B cell (primary cell): ENCODE data around the gene ANKRD2. TPM values are rescaled to one million over a fixed set of nuclear protein-coding genes. Genes with fewer than 3 reads are reported as not detected.
A peak's percentile ranks its signal among the peaks of the same experiment; 100 is the strongest.

ENCODE experiments used
- ATAC-seq: fragments of 200-7000 bp; cut with Tn5 transposase; one replicate; pipeline ENCODE4 v1.10.0; 2021; ENCODE audit warnings: low read depth, mild to moderate bottlenecking, moderate number of reproducible peaks, moderate library complexity
- CTCF ChIA-PET: fragments of 350-600 bp; sonication (Branson Sonifier 250); formaldehyde crosslinking; loops from one replicate; lab custom pipeline; 2021; ENCODE audit warnings: antibody characterized with exemption, inconsistent platforms; lab: Charles Lee
- POLR2A ChIA-PET: fragments of 350-600 bp; sonication (Branson Sonifier 250); formaldehyde crosslinking; loops from one replicate; lab custom pipeline; 2021; ENCODE audit warnings: antibody characterized with exemption; lab: Charles Lee
- DNase-seq: peaks from one replicate; pipeline ENCODE4 v3.0.0; 2013
- H2AFZ ChIP-seq: 2 replicates; pipeline ENCODE4 v1.6.1; 2012; ENCODE audit warnings: mild to moderate bottlenecking, low read depth, low read length; ENCODE audit not compliant: insufficient read depth, poor library complexity, severe bottlenecking
- H3K27ac ChIP-seq, 2 donors: 1 replicate in 1 of 2; 2 replicates in 1 of 2; pipeline ENCODE4 v1.5.1; 2012 to 2013; ENCODE audit warnings: low read length in 2 of 2, mild to moderate bottlenecking in 2 of 2, moderate library complexity in 1 of 2
- H3K27me3 ChIP-seq, 4 experiments: fragments of 200-600 bp in 1 of 4; sonication (generic) in 1 of 4; replicated peaks in 1 of 4; 1 replicate in 2 of 4; 2 replicates in 2 of 4; pipeline versions ENCODE4 v1.6.1 to v1.7.0; 2013 to 2016; ENCODE audit warnings: low read length in 3 of 4, mild to moderate bottlenecking in 2 of 4, mixed read lengths in 1 of 4, moderate library complexity in 1 of 4; ENCODE audit not compliant: insufficient read depth in 4 of 4, control insufficient read depth in 3 of 4; ENCODE audit errors: control extremely low read depth in 1 of 4
- H3K36me3 ChIP-seq, 2 experiments: replicated peaks in 1 of 2; 1 replicate in 1 of 2; 2 replicates in 1 of 2; pipeline versions ENCODE4 v1.6.1 to v1.7.1; 2013; ENCODE audit warnings: low read length in 1 of 2; ENCODE audit not compliant: insufficient read depth in 2 of 2, control insufficient read depth in 1 of 2; ENCODE audit errors: control extremely low read depth in 1 of 2, extremely low read depth in 1 of 2
- H3K4me1 ChIP-seq, 2 donors: fragments of 200-600 bp in 1 of 2; sonication (generic) in 1 of 2; 1 replicate in 1 of 2; 2 replicates in 1 of 2; pipeline versions ENCODE4 v1.5.1 to v1.6.1; 2013 to 2017; ENCODE audit warnings: low read length in 2 of 2; ENCODE audit not compliant: control insufficient read depth in 2 of 2, insufficient read depth in 2 of 2
- H3K4me2 ChIP-seq: replicated peaks from 2 replicates; pipeline ENCODE3; 2012; ENCODE audit warnings: mild to moderate bottlenecking, low read depth, low read length; ENCODE audit not compliant: poor library complexity, severe bottlenecking
- H3K4me3 ChIP-seq, 5 experiments: fragments of 200-600 bp in 1 of 5; sonication (generic) in 1 of 5; 1 replicate in 3 of 5; 2 replicates in 2 of 5; pipeline versions ENCODE4 v1.5.1 to v1.7.0; 2011 to 2016; ENCODE audit warnings: low read length in 4 of 5, mild to moderate bottlenecking in 4 of 5, low read depth in 2 of 5, control low read depth in 1 of 5, moderate library complexity in 1 of 5; ENCODE audit not compliant: insufficient read depth in 1 of 5; ENCODE audit errors: control extremely low read depth in 1 of 5, extremely low read depth in 1 of 5
- H3K79me2 ChIP-seq: fragments of 200-600 bp; sonication (generic); one replicate; pipeline ENCODE4 v1.6.0; 2016; ENCODE audit warnings: low read length; ENCODE audit not compliant: control insufficient read depth, insufficient read depth
- H3K9ac ChIP-seq: fragments of 200-600 bp; sonication (generic); 2 replicates; pipeline ENCODE4 v1.6.1; 2017; ENCODE audit warnings: mild to moderate bottlenecking, low read length, moderate library complexity
- H3K9me3 ChIP-seq, 3 donors: one replicate each; pipeline versions ENCODE4 v1.6.1 to v1.7.1; 2013; ENCODE audit warnings: low read length in 2 of 3; ENCODE audit not compliant: control insufficient read depth in 2 of 3, insufficient read depth in 1 of 3; ENCODE audit errors: control extremely low read depth in 1 of 3
- H4K20me1 ChIP-seq: 2 replicates; pipeline ENCODE4 v1.6.0; 2012; ENCODE audit warnings: mild to moderate bottlenecking, low read length; ENCODE audit not compliant: insufficient read depth, control insufficient read depth, poor library complexity, severe bottlenecking
- H3K27ac Mint-ChIP-seq: one replicate; pipeline ENCODE4 v1.8.0; 2021; ENCODE audit warnings: mixed read lengths
- H3K27me3 Mint-ChIP-seq: one replicate; pipeline ENCODE4 v1.8.0; 2021; ENCODE audit warnings: mixed read lengths
- H3K4me1 Mint-ChIP-seq: one replicate; pipeline ENCODE4 v1.8.0; 2021; ENCODE audit warnings: mixed read lengths
- H3K4me3 Mint-ChIP-seq: one replicate; pipeline ENCODE4 v1.8.0; 2021; ENCODE audit warnings: mixed read lengths
- H3K9me3 Mint-ChIP-seq: one replicate; pipeline ENCODE4 v1.8.0; 2022; ENCODE audit warnings: mixed read lengths; ENCODE audit not compliant: insufficient read depth
- CTCF ChIP-seq: fragments of 200-600 bp; IDR thresholded peaks from one replicate; pipeline ENCODE4 v1.8.0; 2022; ENCODE audit warnings: antibody characterized with exemption, mild to moderate bottlenecking
- EZH2 ChIP-seq: IDR thresholded peaks from 2 replicates; pipeline ENCODE4 v1.6.1; 2012; ENCODE audit warnings: borderline replicate concordance, low read depth, mild to moderate bottlenecking, moderate library complexity, low read length; ENCODE audit not compliant: insufficient read depth, poor library complexity, severe bottlenecking
- WGBS: methylation state at CpG from one replicate; pipeline ENCODE4 v1.1.5; 2013; ENCODE audit warnings: missing lambda C conversion rate; ENCODE audit not compliant: insufficient coverage; 5-methylcytosine and 5-hydroxymethylcytosine counted together
- intact Hi-C: fragments of 100-400 bp; cut with micrococcal nuclease; formaldehyde crosslinking; loops from one replicate; pipeline ENCODE4 v1.10.0; 2022
- polyA minus RNA-seq: library from RNA; depleted of rRNA, polyadenylated mRNA; stranded (reverse); fragments of >200 nt; gene quantifications from 2 replicates; pipeline ENCODE4 v1.2.3, GENCODE V29; 2012
- polyA plus RNA-seq: library from polyadenylated mRNA; depleted of rRNA; stranded (reverse); fragments of >200 nt; gene quantifications from 2 replicates; pipeline ENCODE4 v1.2.3, GENCODE V29; 2012
- total RNA-seq, 2 donors: library from RNA; stranded (reverse); fragments of 120-200 nt in 1 of 2; gene quantifications; 1 replicate in 1 of 2; 2 replicates in 1 of 2; pipeline versions ENCODE4 v1.2.3 to v1.2.4, GENCODE V29; 2013 to 2022

ANKRD2 gene
- not detected in 2 replicates for total RNA-seq
- total RNA-seq (2013): 0.68 TPM
- polyA plus RNA-seq: not detected in 2 replicates
- not detected in 2 replicates for polyA minus RNA-seq

DNA sequence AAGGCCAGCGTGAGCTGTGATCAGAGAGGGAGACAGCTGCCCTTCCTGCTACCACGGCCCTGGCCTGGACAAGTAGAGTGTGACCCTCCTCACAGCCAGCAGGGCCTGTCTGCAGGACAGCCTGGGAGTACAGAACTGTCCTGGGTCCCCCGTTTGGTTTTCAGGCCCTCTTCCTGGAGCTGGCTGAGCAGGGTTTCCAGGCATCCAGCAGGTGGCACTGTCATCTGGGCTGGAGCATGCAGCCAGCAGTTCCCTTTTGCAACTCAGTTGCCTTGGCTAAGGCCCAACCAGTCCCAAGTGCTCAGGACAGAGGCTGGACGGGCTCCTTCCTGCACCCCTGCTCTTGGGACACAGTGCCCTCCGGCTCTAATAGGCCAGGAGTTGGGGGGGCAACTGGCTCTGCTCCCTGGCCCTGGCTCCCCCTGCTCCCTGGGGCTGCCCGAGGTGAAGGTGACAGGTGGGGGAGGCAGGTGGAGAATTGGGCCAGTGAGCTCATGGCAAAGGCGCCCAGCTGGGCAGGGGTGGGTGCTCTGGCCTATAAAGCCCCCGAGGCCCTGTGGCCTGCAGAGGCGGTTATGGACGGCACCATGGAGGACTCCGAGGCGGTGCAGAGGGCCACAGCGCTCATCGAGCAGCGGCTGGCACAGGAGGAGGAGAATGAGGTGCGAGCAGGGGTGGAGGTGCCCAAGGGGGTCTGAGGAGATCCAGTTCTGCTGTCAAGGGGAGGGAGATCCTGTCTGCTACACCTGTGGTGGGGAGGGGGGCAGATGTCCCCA is at the start of gene ANKRD2:
TSS of gene ANKRD2 (plus strand) at position 566 of the 776 bp plus-strand sequence. CDS start at position 576, 10 bp downstream.
- H3K27me3 Mint-ChIP-seq: no peaks in the 10 kb centered on the region
- H3K4me2 ChIP-seq: no peak within 1 kb of the TSS
- no peaks in the 10 kb centered on the region for H3K27me3 ChIP-seq
- intact Hi-C loops: no loop called here
- TF ChIP-seq CTCF (peak; percentile 72), EZH2 (no peak)
- 70% methylated on average over 15 of the region's 16 CpGs for WGBS
- H3K9me3 Mint-ChIP-seq: no peaks in the 10 kb centered on the region
- H3K4me1 ChIP-seq: no peaks in the 10 kb centered on the region
- no peak within 1 kb of the TSS for H3K9ac ChIP-seq
- no peak within 1 kb of the TSS for H3K4me3 ChIP-seq
- H4K20me1 ChIP-seq: no peaks in the 10 kb centered on the region
- no peak within 1 kb of the TSS for H2AFZ ChIP-seq
- peak; percentile 60 for ATAC-seq
- no peak within 1 kb of the TSS for H3K27ac Mint-ChIP-seq
- ChIA-PET POLR2A (no interaction called here), CTCF (interaction anchor here (0.6 to 2.3 kb wide), 20 partner anchors 9 to 469 kb away, joined by 3 to 13 read pairs (median 3); partner anchors contain the start of genes AVPI1 and HOGA1)
- H3K79me2 ChIP-seq: no peaks in the 10 kb centered on the region
- H3K4me3 Mint-ChIP-seq: no peak within 1 kb of the TSS
- no peaks in the 10 kb centered on the region for H3K4me1 Mint-ChIP-seq
- no peak within 1 kb of the TSS for H3K27ac ChIP-seq
- H3K9me3 ChIP-seq: no peaks in the 10 kb centered on the region
- peak; percentile 67 for DNase-seq
- H3K36me3 ChIP-seq: no peaks in the 10 kb centered on the region

DNA sequence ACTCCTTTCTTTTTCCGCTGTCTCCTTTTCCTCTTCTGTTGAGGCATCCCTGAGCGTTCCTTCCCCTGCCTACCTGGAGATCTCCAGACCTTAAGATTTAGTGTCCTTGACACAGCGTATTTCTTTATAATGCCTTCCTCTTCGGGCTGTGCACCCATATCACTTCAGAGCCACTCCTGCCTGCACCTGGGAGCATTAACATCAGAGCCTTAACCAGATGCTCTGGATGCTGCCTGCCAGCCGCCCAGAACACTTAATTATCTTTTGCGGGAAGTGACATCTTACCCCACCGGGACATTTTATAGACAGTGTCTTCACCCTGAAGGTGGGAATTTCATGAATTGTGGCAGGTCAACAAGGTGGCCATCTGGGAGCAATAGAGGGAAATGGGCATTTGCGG is 49.6 kb upstream of the ANKRD2 start:
- ChIA-PET POLR2A (no interaction called here), CTCF (no interaction called here)
- peaks cover 31% of the 10 kb centered on the region for H3K27me3 Mint-ChIP-seq
- Histone ChIP-seq H2AFZ (no peak overlapping the region), H3K4me3 (no peak overlapping the region), H3K79me2 (no peaks in the 10 kb centered on the region), H3K9me3 (no peaks in the 10 kb centered on the region), H3K4me1 (no peaks in the 10 kb centered on the region), H3K27ac (no peak overlapping the region), H3K9ac (no peak overlapping the region), H3K27me3 (peaks cover 0 to 7% (median under 1%) of the 10 kb centered on the region in 4 experiments), H3K36me3 (no peaks in the 10 kb centered on the region), H4K20me1 (no peaks in the 10 kb centered on the region), H3K4me2 (no peak overlapping the region)
- no peaks in the 10 kb centered on the region for H3K4me1 Mint-ChIP-seq
- 96% methylated on average over 6 of the region's 8 CpGs for WGBS
- ATAC-seq (no peak), DNase-seq (no peak)
- H3K9me3 Mint-ChIP-seq: no peaks in the 10 kb centered on the region
- H3K27ac Mint-ChIP-seq: no peak overlapping the region
- intact Hi-C loops: no loop called here
- H3K4me3 Mint-ChIP-seq: no peak overlapping the region
- TF ChIP-seq CTCF (no peak), EZH2 (no peak)
